ENCODE measurements around the gene TMEM179. TPM values are rescaled to one million over a fixed set of nuclear protein-coding genes. Genes with fewer than 3 reads are reported as not detected.

Gene TMEM179
- total RNA-seq, 1 experiment from 2014 or later, result 11.4 TPM

DNA sequence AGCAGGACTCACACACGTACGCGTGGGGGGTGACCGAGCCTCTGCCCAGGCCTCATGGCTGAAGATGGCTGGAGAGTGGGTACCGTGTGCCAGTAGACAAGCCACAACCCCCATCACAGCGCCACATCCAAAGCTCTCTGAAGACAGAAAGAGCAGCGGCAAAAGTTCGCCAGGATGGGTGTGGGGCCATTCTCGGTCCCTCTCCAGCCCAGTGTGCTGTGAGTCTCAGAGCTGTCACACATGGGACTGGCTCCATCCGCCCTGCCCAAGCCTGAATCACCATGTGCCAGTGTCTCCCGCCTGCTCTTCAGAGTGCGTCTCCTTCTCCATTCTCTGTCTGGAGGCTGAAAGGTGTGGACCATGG, 5.7 kb downstream of the TMEM179 start:
- H3K27me3 Mint-ChIP-seq (ENCODE audit: low read depth), result peaks cover 24% of the 10 kb centered on the region
- peaks cover under 1 to 6% of the 10 kb centered on the region in 2 experiments; a peak in 2 of 4 replicates for H3K4me1 Mint-ChIP-seq
- no peak overlapping the region for H3K4ac ChIP-seq (ENCODE audit: low read depth, low read length)
- H3K9ac ChIP-seq (ENCODE audit: extremely low read depth, insufficient read length, low read length), result no peak overlapping the region
- no peak overlapping the region for H4K5ac ChIP-seq (ENCODE audit: insufficient read length, low read depth, low read length)
- H3K27ac ChIP-seq (ENCODE audit: insufficient read length, low read depth, low read length), result no peak overlapping the region
- no peaks in the 10 kb centered on the region for H3K4me1 ChIP-seq (ENCODE audit: insufficient read depth, low read length)
- no peak overlapping the region; the same call in 1 of the 2 replicates for H3K14ac ChIP-seq (ENCODE audit: insufficient read depth, low read length)
- no peak overlapping the region for H3K23ac ChIP-seq (ENCODE audit: insufficient read length, low read depth, low read length)
- no peak overlapping the region for H4K8ac ChIP-seq (replicated peaks; ENCODE audit: insufficient read length, low read depth, low read length)
- no peak overlapping the region for H2AFZ ChIP-seq (ENCODE audit: low read length)
- H2BK5ac ChIP-seq (ENCODE audit: insufficient read length, low read length), result no peak overlapping the region
- no peak overlapping the region for H2BK12ac ChIP-seq (ENCODE audit: insufficient read length, low read depth, low read length)
- no peak overlapping the region for H3K56ac ChIP-seq (ENCODE audit: insufficient read length, low read depth, low read length)
- H3K23me2 ChIP-seq (ENCODE audit: insufficient read length, low read depth, low read length, poor library complexity, severe bottlenecking), result no peaks in the 10 kb centered on the region
- H3K9me3 Mint-ChIP-seq, result no peaks in the 10 kb centered on the region
- no peak for DNase-seq
- H3K79me2 ChIP-seq (ENCODE audit: insufficient read depth, low read length), result no peaks in the 10 kb centered on the region
- H3K27ac Mint-ChIP-seq, result no peak overlapping the region
- H3K4me2 ChIP-seq (ENCODE audit: insufficient read depth, insufficient read length, low read length), result no peak overlapping the region
- no peak overlapping the region for H3K18ac ChIP-seq (ENCODE audit: insufficient read length, low read depth, low read length)
- no peak overlapping the region for H2BK15ac ChIP-seq (ENCODE audit: low read depth, low read length)
- no CpG with 5 or more reads among the region's 12 CpGs for WGBS (ENCODE audit: extremely low coverage, insufficient read length, low lambda C conversion rate)
- no peak overlapping the region for H3T11ph ChIP-seq (ENCODE audit: low read length)
- H3K9me3 ChIP-seq (ENCODE audit: control insufficient read depth, low read depth, low read length), result no peaks in the 10 kb centered on the region
- H2AK5ac ChIP-seq (ENCODE audit: insufficient read length, low read length), result no peak overlapping the region
- no peak overlapping the region for H2BK20ac ChIP-seq (ENCODE audit: low read depth, low read length, poor library complexity, severe bottlenecking)
- no peaks in the 10 kb centered on the region for H3K27me3 ChIP-seq (ENCODE audit: insufficient read depth, low read length)
- H4K91ac ChIP-seq (ENCODE audit: insufficient read length, low read depth, low read length), result no peak overlapping the region
- no peak overlapping the region for H2BK120ac ChIP-seq (ENCODE audit: low read depth, low read length, poor library complexity, severe bottlenecking)
- no peaks in the 10 kb centered on the region for H3K79me1 ChIP-seq (ENCODE audit: insufficient read depth, low read depth, low read length, poor library complexity, severe bottlenecking)
- H3K4me3 Mint-ChIP-seq, result no peak overlapping the region
- no peaks in the 10 kb centered on the region for H3K36me3 Mint-ChIP-seq (ENCODE audit: insufficient read depth in 1 of 3, low read depth in 3 of 3)
- TF ChIP-seq CTCF (conservative IDR thresholded peaks at IDR 0.05), result no peak
- H4K20me1 ChIP-seq (ENCODE audit: control insufficient read depth, insufficient read depth, insufficient read length), result no peaks in the 10 kb centered on the region

All from H9 (cell line).